GM12891 (cell line): ENCODE data around the gene JAZF1.

Source experiments
- POLR2A ChIP-seq: IDR thresholded peaks from 2 replicates; pipeline ENCODE4 v1.6.1; 2011; ENCODE audit warnings: low read depth, low read length, control low read depth
- POLR2AphosphoS5 ChIP-seq: IDR thresholded peaks from 2 replicates; pipeline ENCODE4 v1.6.1; 2011; ENCODE audit warnings: low read depth, low read length, control low read depth

DNA sequence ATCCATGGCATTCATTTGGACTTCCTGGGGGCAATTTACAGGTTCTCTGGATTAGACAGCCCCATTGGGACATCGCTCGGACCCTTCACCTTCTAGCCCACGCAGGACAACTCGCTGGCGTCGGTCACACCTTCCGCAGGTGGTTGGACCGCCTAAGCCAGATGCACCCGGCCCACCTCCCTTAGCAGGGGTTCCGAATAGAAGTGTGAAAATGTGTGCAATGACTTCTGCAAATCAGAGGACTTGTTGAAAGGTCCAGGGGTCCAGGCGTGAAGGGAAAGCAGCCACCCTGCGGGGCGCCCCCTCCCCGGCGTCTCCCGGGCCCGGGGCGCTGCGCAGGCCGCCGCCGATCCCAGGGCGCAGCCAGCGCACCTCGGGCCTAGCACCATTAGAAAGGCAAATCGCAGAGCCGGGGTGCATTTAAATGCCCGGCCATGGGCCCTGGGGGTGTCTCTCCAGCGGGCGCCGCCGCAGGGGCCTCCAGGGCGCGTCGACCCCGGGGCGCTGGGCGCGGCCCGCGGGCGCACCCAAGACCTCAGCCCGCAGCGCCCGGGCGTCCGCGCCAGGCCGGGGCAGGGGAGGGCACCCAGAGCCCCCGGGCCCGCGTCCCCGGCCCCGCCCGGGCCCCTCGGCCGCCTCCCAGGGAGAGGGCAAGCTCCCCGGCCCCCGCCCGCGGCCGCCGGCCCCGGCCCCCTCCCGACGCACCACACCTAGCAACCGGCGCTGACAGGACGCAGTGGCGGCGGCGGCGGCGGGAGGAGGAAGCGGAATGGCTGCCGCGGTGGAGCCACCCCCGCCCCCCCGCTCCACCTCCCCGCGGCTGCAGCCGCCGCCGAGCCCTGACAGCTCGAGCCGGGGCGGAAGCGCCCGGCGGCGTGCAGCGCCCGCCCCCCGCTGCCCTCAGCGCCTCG lies 1.2 kb downstream of the JAZF1 start:
- TF ChIP-seq POLR2AphosphoS5 (no peak), POLR2A (no peak)
